Smooth muscle cell (in vitro differentiated cells): ENCODE data around the gene LIMA1. TPM values are rescaled to one million over a fixed set of nuclear protein-coding genes. Genes with fewer than 3 reads are reported as not detected.
A peak's percentile ranks its signal among the peaks of the same experiment; 100 is the strongest.

ENCODE experiments used
- DNase-seq: peaks from one replicate; lab custom pipeline; 2025; ENCODE audit not compliant: unreplicated experiment; lab: John Stamatoyannopoulos, UW
- H2AFZ ChIP-seq: fragments of 200-600 bp; sonication (generic); 2 replicates; pipeline ENCODE4 v1.6.0; 2016; ENCODE audit warnings: antibody characterized with exemption, low read depth, mild to moderate bottlenecking
- H3F3A ChIP-seq: fragments of 200-600 bp; sonication (generic); 2 replicates; pipeline ENCODE4 v1.6.0; 2017; ENCODE audit warnings: antibody characterized with exemption, low read depth
- H3K27ac ChIP-seq: fragments of 200-600 bp; sonication (generic); 2 replicates; pipeline ENCODE4 v1.5.1; 2016; ENCODE audit warnings: low read depth, mild to moderate bottlenecking
- H3K27me3 ChIP-seq: fragments of 200-600 bp; sonication (generic); 2 replicates; pipeline ENCODE4 v1.6.1; 2016; ENCODE audit warnings: low read depth, mild to moderate bottlenecking
- H3K36me3 ChIP-seq: fragments of 200-600 bp; sonication (generic); 2 replicates; pipeline ENCODE4 v1.5.1; 2016; ENCODE audit warnings: low read depth
- H3K4me1 ChIP-seq: fragments of 200-600 bp; sonication (generic); 2 replicates; pipeline ENCODE4 v1.5.1; 2016; ENCODE audit warnings: low read depth
- H3K4me2 ChIP-seq: fragments of 200-600 bp; sonication (generic); 2 replicates; pipeline ENCODE4 v1.6.0; 2016; ENCODE audit warnings: mild to moderate bottlenecking
- H3K4me3 ChIP-seq: fragments of 200-600 bp; sonication (generic); 2 replicates; pipeline ENCODE4 v1.5.1; 2016; ENCODE audit warnings: mild to moderate bottlenecking
- H3K79me2 ChIP-seq: fragments of 200-600 bp; sonication (generic); 2 replicates; pipeline ENCODE4 v1.6.0; 2016; ENCODE audit warnings: low read depth, mild to moderate bottlenecking
- H3K9ac ChIP-seq: fragments of 200-600 bp; sonication (generic); 2 replicates; pipeline ENCODE4 v1.6.0; 2016; ENCODE audit warnings: low read depth
- H3K9me3 ChIP-seq: fragments of 200-600 bp; sonication (generic); replicated peaks from 2 replicates; pipeline ENCODE4 v1.5.1; 2016; ENCODE audit warnings: low read depth
- H4K20me1 ChIP-seq: fragments of 200-600 bp; sonication (generic); 2 replicates; pipeline ENCODE4 v1.6.0; 2016; ENCODE audit warnings: low read depth
- WGBS: methylation state at CpG from one replicate; pipeline ENCODE4 v1.1.7; 2016; ENCODE audit warnings: low lambda C conversion rate; 5-methylcytosine and 5-hydroxymethylcytosine counted together
- polyA plus RNA-seq: library from polyadenylated mRNA; unstranded; fragments of >200 nt; fragmentation: Nextera tagmentation; extraction: Ambion mirVana; gene quantifications from 2 replicates; pipeline ENCODE4 v1.2.1, GENCODE V29; 2016
- total RNA-seq: library from RNA; depleted of rRNA; stranded (reverse); fragments of >200 nt; gene quantifications from 2 replicates; pipeline ENCODE4 v1.2.3, GENCODE V29; 2014
- TF ChIP-seq, protein P1 (sequence below): fragments of 200-600 bp; sonication (generic); IDR thresholded peaks from 2 replicates; pipeline ENCODE4 v1.5.1; 2017; ENCODE audit warnings: borderline replicate concordance, mild to moderate bottlenecking, antibody characterized with exemption; ENCODE audit not compliant: insufficient read depth, poor library complexity, severe bottlenecking

LIMA1 gene
- total and polyA plus RNA-seq, 2 experiments from 2014 or later: 39.6 to 154 TPM

DNA sequence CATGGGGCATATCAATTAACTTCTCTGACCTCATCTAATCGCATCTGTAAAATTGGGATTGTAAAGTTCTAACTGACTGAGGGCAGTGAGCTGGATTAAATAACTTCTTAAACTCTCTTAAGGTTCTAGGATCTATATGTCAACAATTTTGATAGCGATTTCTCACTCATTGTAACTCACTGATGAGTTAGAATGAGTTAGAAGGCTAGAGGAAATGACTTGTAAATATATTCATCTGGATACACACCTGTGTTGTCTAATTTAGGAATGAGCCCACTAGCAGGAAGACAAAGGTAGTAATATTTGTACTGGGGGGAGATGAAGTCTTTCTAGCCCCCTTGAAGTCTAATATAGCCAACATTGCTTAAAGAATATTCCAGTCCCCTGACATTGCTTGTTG is 69.9 kb downstream of the LIMA1 start:
- H3K36me3 ChIP-seq: no peaks in the 10 kb centered on the region
- peak overlapping the region; percentile 60 for H3K27ac ChIP-seq

GRCh38 chr12:50212071-50212467 is 71.3 kb downstream of the LIMA1 start:
- H3K79me2 ChIP-seq: peaks cover 99% of the 10 kb centered on the region
- peak overlapping the region; percentile 60 for H3K27ac ChIP-seq
- no peaks in the 10 kb centered on the region for H3K36me3 ChIP-seq
- peak overlapping the region; percentile 43 for H3K9ac ChIP-seq
- H3K9me3 ChIP-seq: no peaks in the 10 kb centered on the region
- no peak overlapping the region for H3K4me3 ChIP-seq
- peaks cover 7% of the 10 kb centered on the region for H3K4me1 ChIP-seq
- peaks cover 8% of the 10 kb centered on the region for H3F3A ChIP-seq
- peaks cover 34% of the 10 kb centered on the region for H4K20me1 ChIP-seq
- H3K27me3 ChIP-seq: no peaks in the 10 kb centered on the region
- TF ChIP-seq, protein P1, sequence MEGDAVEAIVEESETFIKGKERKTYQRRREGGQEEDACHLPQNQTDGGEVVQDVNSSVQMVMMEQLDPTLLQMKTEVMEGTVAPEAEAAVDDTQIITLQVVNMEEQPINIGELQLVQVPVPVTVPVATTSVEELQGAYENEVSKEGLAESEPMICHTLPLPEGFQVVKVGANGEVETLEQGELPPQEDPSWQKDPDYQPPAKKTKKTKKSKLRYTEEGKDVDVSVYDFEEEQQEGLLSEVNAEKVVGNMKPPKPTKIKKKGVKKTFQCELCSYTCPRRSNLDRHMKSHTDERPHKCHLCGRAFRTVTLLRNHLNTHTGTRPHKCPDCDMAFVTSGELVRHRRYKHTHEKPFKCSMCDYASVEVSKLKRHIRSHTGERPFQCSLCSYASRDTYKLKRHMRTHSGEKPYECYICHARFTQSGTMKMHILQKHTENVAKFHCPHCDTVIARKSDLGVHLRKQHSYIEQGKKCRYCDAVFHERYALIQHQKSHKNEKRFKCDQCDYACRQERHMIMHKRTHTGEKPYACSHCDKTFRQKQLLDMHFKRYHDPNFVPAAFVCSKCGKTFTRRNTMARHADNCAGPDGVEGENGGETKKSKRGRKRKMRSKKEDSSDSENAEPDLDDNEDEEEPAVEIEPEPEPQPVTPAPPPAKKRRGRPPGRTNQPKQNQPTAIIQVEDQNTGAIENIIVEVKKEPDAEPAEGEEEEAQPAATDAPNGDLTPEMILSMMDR: no peak
- H2AFZ ChIP-seq: no peak overlapping the region
- 65% methylated on average over 2 of the region's 2 CpGs for WGBS
- peak overlapping the region; percentile 40 for H3K4me2 ChIP-seq
- DNase-seq: no peak

More for the DNA sequence above, 69.9 kb downstream of the LIMA1 start:
- H3K27me3 ChIP-seq: no peaks in the 10 kb centered on the region
- H2AFZ ChIP-seq: no peak overlapping the region
- H4K20me1 ChIP-seq: peaks cover 25% of the 10 kb centered on the region
- H3K9me3 ChIP-seq: no peaks in the 10 kb centered on the region
- no peak overlapping the region for H3K9ac ChIP-seq
- H3K79me2 ChIP-seq: peaks cover 96% of the 10 kb centered on the region
- peaks cover 7% of the 10 kb centered on the region for H3K4me1 ChIP-seq
- TF ChIP-seq, protein P1: no peak
- 97% methylated on average over 2 of the region's 2 CpGs for WGBS
- no peak for DNase-seq
- H3K4me3 ChIP-seq: no peak overlapping the region
- H3F3A ChIP-seq: peaks cover 8% of the 10 kb centered on the region
- H3K4me2 ChIP-seq: no peak overlapping the region

- H3K4me1 ChIP-seq: peaks cover 7% of the 10 kb centered on the region
- peaks cover 30% of the 10 kb centered on the region for H4K20me1 ChIP-seq
- H3K4me2 ChIP-seq: peak overlapping the region; percentile 40
- no peaks in the 10 kb centered on the region for H3K27me3 ChIP-seq
- H3K79me2 ChIP-seq: peaks cover 98% of the 10 kb centered on the region
- DNase-seq: no peak
- peak overlapping the region; percentile 43 for H3K9ac ChIP-seq
- peak overlapping the region; percentile 60 for H3K27ac ChIP-seq
- H3K9me3 ChIP-seq: no peaks in the 10 kb centered on the region
- H3K36me3 ChIP-seq: no peaks in the 10 kb centered on the region
- no peak overlapping the region for H2AFZ ChIP-seq
- H3K4me3 ChIP-seq: no peak overlapping the region
- 65% methylated on average over 6 of the region's 6 CpGs for WGBS
- H3F3A ChIP-seq: peaks cover 8% of the 10 kb centered on the region
- TF ChIP-seq, protein P1: no peak
Measured at GRCh38 chr12:50211392-50212070, 71.8 kb downstream of the LIMA1 start.

DNA sequence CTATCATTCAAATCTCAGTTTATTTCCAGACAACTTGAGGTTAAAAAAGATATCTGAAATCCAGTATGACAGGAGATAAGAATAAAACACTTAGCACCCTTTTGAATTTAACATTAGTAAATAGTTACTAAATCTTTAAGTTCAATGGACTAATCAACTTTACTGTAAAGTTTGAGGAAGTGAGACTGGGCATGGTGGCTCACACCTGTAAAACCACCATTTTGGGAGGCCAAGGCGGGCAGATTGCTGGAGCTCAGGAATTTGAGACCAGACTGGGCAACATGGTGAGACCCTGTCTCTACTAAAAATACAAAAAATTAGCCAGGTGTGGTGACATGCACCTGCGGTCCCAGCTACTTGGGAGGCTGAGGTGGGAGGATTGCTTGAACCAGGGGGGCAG is 75.9 kb downstream of the LIMA1 start:
- no peaks in the 10 kb centered on the region for H3K27me3 ChIP-seq
- H3K4me1 ChIP-seq: peaks cover 5% of the 10 kb centered on the region
- H3K4me2 ChIP-seq: no peak overlapping the region
- no peaks in the 10 kb centered on the region for H3K9me3 ChIP-seq
- no peak overlapping the region for H3K9ac ChIP-seq
- peaks cover 17% of the 10 kb centered on the region for H4K20me1 ChIP-seq
- no peak overlapping the region for H3K4me3 ChIP-seq
- H3K79me2 ChIP-seq: peaks cover 76% of the 10 kb centered on the region
- H3K27ac ChIP-seq: no peak overlapping the region
- WGBS: 100% methylated on average over 2 of the region's 2 CpGs
- TF ChIP-seq, protein P1: no peak
- no peak overlapping the region for H2AFZ ChIP-seq
- H3K36me3 ChIP-seq: peaks cover 15% of the 10 kb centered on the region
- DNase-seq: no peak
- H3F3A ChIP-seq: no peaks in the 10 kb centered on the region
